Stimulated activated effector memory CD8-positive, alpha-beta T cell treated with anti-CD3 and anti-CD28 coated beads, Interleukin-12 subunit alpha, Interleukin-12 subunit beta, amount 100 ng/mL, for 72 hours (primary cell): ENCODE measurements around the gene SPC24.
A peak's percentile ranks its signal among the peaks of the same experiment; 100 is the strongest.

Source experiments
- ATAC-seq: fragments of 150-1000 bp; cut with Tn5 transposase; 2 replicates; pipeline ENCODE4 v1.10.0; 2021
- DNase-seq, 2 donors: peaks; one replicate each; pipeline ENCODE4 v3.0.0; 2021 to 2022; ENCODE audit warnings: low spot score in 2 of 2
- H3K27ac Mint-ChIP-seq: one replicate; pipeline ENCODE4 v1.8.0; 2022; ENCODE audit warnings: mild to moderate bottlenecking, mixed read lengths
- H3K36me3 Mint-ChIP-seq: one replicate; pipeline ENCODE4 v1.8.0; 2022; ENCODE audit warnings: mild to moderate bottlenecking, mixed read lengths
- H3K4me1 Mint-ChIP-seq: one replicate; pipeline ENCODE4 v1.8.0; 2022; ENCODE audit warnings: mixed read lengths
- H3K4me3 Mint-ChIP-seq: one replicate; pipeline ENCODE4 v1.8.0; 2022; ENCODE audit warnings: mild to moderate bottlenecking, mixed read lengths
- H3K9me3 Mint-ChIP-seq: one replicate; pipeline ENCODE4 v1.8.0; 2022; ENCODE audit warnings: mixed read lengths

Gene SPC24

GRCh38 chr19:11155373-11156120, at the start of gene SPC24:
Gene SPC24, minus strand, starts transcription at chr19:11155782. Its CDS starts 6 bp downstream, at chr19:11155776.
- H3K9me3 Mint-ChIP-seq = no peaks in the 10 kb centered on the region
- peak within 1 kb of the TSS; percentile 88 for H3K27ac Mint-ChIP-seq
- H3K4me1 Mint-ChIP-seq = peaks cover 8% of the 10 kb centered on the region
- ATAC-seq = peak; percentile 99
- H3K4me3 Mint-ChIP-seq = peak within 1 kb of the TSS; percentile 81
- peak; percentile 79 to 96 for DNase-seq
- peaks cover 27% of the 10 kb centered on the region for H3K36me3 Mint-ChIP-seq

- Mint-ChIP-seq H3K27ac (no peak overlapping the region), H3K4me1 (peaks cover 7% of the 10 kb centered on the region), H3K9me3 (no peaks in the 10 kb centered on the region), H3K36me3 (peaks cover 19% of the 10 kb centered on the region), H3K4me3 (no peak overlapping the region)
- DNase-seq (no peak), ATAC-seq (no peak)
These were observed 49.4 kb upstream of the SPC24 start for GRCh38 chr19:11204943-11205349.

GRCh38 chr19:11204076-11204602, 48.6 kb upstream of the SPC24 start:
- ATAC-seq (no peak), DNase-seq (no peak)
- Mint-ChIP-seq H3K27ac (peak overlapping the region; percentile 27), H3K4me1 (peaks cover 6% of the 10 kb centered on the region), H3K36me3 (peaks cover 11% of the 10 kb centered on the region), H3K4me3 (no peak overlapping the region), H3K9me3 (no peaks in the 10 kb centered on the region)

GRCh38 chr19:11203194-11204075, 47.9 kb upstream of the SPC24 start:
- Mint-ChIP-seq H3K4me3 (no peak overlapping the region), H3K27ac (no peak overlapping the region), H3K4me1 (peaks cover 6% of the 10 kb centered on the region), H3K9me3 (no peaks in the 10 kb centered on the region), H3K36me3 (peaks cover 4% of the 10 kb centered on the region)
- DNase-seq (no peak), ATAC-seq (peak; percentile 29)

GRCh38 chr19:11202488-11203193, 47.1 kb upstream of the SPC24 start:
- H3K27ac Mint-ChIP-seq = no peak overlapping the region
- no peaks in the 10 kb centered on the region for H3K36me3 Mint-ChIP-seq
- H3K4me3 Mint-ChIP-seq = no peak overlapping the region
- no peaks in the 10 kb centered on the region for H3K9me3 Mint-ChIP-seq
- ATAC-seq (no peak), DNase-seq (no peak)
- peaks cover 6% of the 10 kb centered on the region for H3K4me1 Mint-ChIP-seq

GRCh38 chr19:11201791-11202190, 46.2 kb upstream of the SPC24 start:
- no peak overlapping the region for H3K27ac Mint-ChIP-seq
- H3K9me3 Mint-ChIP-seq = no peaks in the 10 kb centered on the region

GRCh38 chr19:11200931-11201330, 45.3 kb upstream of the SPC24 start:
- ATAC-seq = no peak
- Mint-ChIP-seq H3K4me3 (no peak overlapping the region), H3K9me3 (no peaks in the 10 kb centered on the region)

More at GRCh38 chr19:11201791-11202190, 46.2 kb upstream of the SPC24 start:
- H3K4me3 Mint-ChIP-seq = no peak overlapping the region
- no peak for ATAC-seq
- peaks cover 6% of the 10 kb centered on the region for H3K4me1 Mint-ChIP-seq
- DNase-seq = no peak
- H3K36me3 Mint-ChIP-seq = no peaks in the 10 kb centered on the region

GRCh38 chr19:11200015-11200574, 44.5 kb upstream of the SPC24 start:
- Mint-ChIP-seq H3K36me3 (no peaks in the 10 kb centered on the region), H3K4me3 (no peak overlapping the region), H3K4me1 (peaks cover 12% of the 10 kb centered on the region), H3K9me3 (no peaks in the 10 kb centered on the region), H3K27ac (no peak overlapping the region)
- DNase-seq (no peak), ATAC-seq (no peak)

More at GRCh38 chr19:11200931-11201330, 45.3 kb upstream of the SPC24 start:
- H3K36me3 Mint-ChIP-seq = no peaks in the 10 kb centered on the region
- peaks cover 12% of the 10 kb centered on the region for H3K4me1 Mint-ChIP-seq
- DNase-seq = no peak
- no peak overlapping the region for H3K27ac Mint-ChIP-seq

- H3K4me3 Mint-ChIP-seq = no peak overlapping the region
- no peak for DNase-seq
- H3K27ac Mint-ChIP-seq = no peak overlapping the region
- ATAC-seq = no peak
- H3K36me3 Mint-ChIP-seq = no peaks in the 10 kb centered on the region
- peaks cover 12% of the 10 kb centered on the region for H3K4me1 Mint-ChIP-seq
- H3K9me3 Mint-ChIP-seq = no peaks in the 10 kb centered on the region
These were observed 43.9 kb upstream of the SPC24 start for GRCh38 chr19:11199517-11199916.

GRCh38 chr19:11198769-11199424, 43.3 kb upstream of the SPC24 start:
- ATAC-seq = no peak

GRCh38 chr19:11198175-11198534, 42.6 kb upstream of the SPC24 start:
- no peaks in the 10 kb centered on the region for H3K9me3 Mint-ChIP-seq
- peak overlapping the region; percentile 68 for H3K4me3 Mint-ChIP-seq

More at GRCh38 chr19:11198769-11199424, 43.3 kb upstream of the SPC24 start:
- Mint-ChIP-seq H3K9me3 (no peaks in the 10 kb centered on the region), H3K4me3 (no peak overlapping the region), H3K27ac (no peak overlapping the region), H3K4me1 (peaks cover 12% of the 10 kb centered on the region), H3K36me3 (no peaks in the 10 kb centered on the region)
- no peak for DNase-seq

GRCh38 chr19:11197291-11198174, 42.0 kb upstream of the SPC24 start, which contains the start of gene KANK2:
Gene KANK2, minus strand, starts transcription at chr19:11197545. Its CDS starts 3,034 bp downstream, at chr19:11194511.
- DNase-seq (peak; percentile 88 to 91), ATAC-seq (peak; percentile 88)
- Mint-ChIP-seq H3K4me1 (peaks cover 6% of the 10 kb centered on the region), H3K4me3 (peak within 1 kb of the TSS; percentile 68), H3K27ac (no peak within 1 kb of the TSS), H3K9me3 (no peaks in the 10 kb centered on the region), H3K36me3 (no peaks in the 10 kb centered on the region)

More at GRCh38 chr19:11198175-11198534, 42.6 kb upstream of the SPC24 start:
- no peak for DNase-seq
- no peak for ATAC-seq
- Mint-ChIP-seq H3K4me1 (peaks cover 6% of the 10 kb centered on the region), H3K27ac (no peak overlapping the region), H3K36me3 (no peaks in the 10 kb centered on the region)

- DNase-seq (no peak), ATAC-seq (no peak)
- no peaks in the 10 kb centered on the region for H3K36me3 Mint-ChIP-seq
- H3K4me1 Mint-ChIP-seq = peaks cover 6% of the 10 kb centered on the region
- H3K4me3 Mint-ChIP-seq = peak overlapping the region; percentile 68
- H3K9me3 Mint-ChIP-seq = no peaks in the 10 kb centered on the region
- H3K27ac Mint-ChIP-seq = no peak overlapping the region
These were observed 41.1 kb upstream of the SPC24 start for GRCh38 chr19:11196406-11197287.
